Epithelial cell of esophagus (primary cell): ENCODE results near the gene SEC61A1.

ENCODE experiments used
- DNase-seq: peaks from one replicate; pipeline ENCODE4 v3.0.0; 2010; ENCODE audit warnings: low read depth
- H3K4me3 ChIP-seq: 2 replicates; pipeline ENCODE4 v1.5.1; 2011; ENCODE audit warnings: mild to moderate bottlenecking, low read length, control low read depth
- TF ChIP-seq, protein P1 (sequence below): IDR thresholded peaks from 2 replicates; pipeline ENCODE4 v1.5.1; 2011; ENCODE audit warnings: low read depth, mild to moderate bottlenecking, low read length, control low read depth, inconsistent platforms; ENCODE audit not compliant: insufficient read depth; ENCODE audit errors: missing control alignments

The SEC61A1 gene

DNA sequence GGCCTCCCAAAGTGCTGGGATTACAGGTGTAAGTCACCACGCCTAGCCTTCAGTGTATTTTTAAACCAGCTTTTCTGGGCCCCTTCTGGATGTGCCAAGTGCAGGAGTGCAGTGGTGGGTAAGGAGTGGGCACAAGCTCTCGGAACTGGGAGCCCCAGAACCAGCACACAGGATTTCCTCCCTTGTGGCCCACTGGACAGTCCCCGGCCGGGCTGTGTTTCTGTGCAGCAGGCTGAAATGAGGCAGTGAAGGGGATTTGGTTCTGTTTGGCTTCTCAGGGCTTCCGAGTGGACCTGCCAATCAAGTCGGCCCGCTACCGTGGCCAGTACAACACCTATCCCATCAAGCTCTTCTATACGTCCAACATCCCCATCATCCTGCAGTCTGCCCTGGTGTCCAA lies 14.4 kb downstream of the SEC61A1 start:
- DNase-seq: no peak
- TF ChIP-seq, protein P1, sequence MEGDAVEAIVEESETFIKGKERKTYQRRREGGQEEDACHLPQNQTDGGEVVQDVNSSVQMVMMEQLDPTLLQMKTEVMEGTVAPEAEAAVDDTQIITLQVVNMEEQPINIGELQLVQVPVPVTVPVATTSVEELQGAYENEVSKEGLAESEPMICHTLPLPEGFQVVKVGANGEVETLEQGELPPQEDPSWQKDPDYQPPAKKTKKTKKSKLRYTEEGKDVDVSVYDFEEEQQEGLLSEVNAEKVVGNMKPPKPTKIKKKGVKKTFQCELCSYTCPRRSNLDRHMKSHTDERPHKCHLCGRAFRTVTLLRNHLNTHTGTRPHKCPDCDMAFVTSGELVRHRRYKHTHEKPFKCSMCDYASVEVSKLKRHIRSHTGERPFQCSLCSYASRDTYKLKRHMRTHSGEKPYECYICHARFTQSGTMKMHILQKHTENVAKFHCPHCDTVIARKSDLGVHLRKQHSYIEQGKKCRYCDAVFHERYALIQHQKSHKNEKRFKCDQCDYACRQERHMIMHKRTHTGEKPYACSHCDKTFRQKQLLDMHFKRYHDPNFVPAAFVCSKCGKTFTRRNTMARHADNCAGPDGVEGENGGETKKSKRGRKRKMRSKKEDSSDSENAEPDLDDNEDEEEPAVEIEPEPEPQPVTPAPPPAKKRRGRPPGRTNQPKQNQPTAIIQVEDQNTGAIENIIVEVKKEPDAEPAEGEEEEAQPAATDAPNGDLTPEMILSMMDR: no peak
- no peak overlapping the region for H3K4me3 ChIP-seq

- H3K4me3 ChIP-seq: no peak overlapping the region
- TF ChIP-seq, protein P1: no peak
- DNase-seq: no peak
Measured at GRCh38 chr3:128067489-128067888, 15.3 kb downstream of the SEC61A1 start.

GRCh38 chr3:128068156-128068620 lies 16.0 kb downstream of the SEC61A1 start:
- TF ChIP-seq, protein P1: peak; percentile 75
- DNase-seq: peak; percentile 55
- H3K4me3 ChIP-seq: no peak overlapping the region

DNA sequence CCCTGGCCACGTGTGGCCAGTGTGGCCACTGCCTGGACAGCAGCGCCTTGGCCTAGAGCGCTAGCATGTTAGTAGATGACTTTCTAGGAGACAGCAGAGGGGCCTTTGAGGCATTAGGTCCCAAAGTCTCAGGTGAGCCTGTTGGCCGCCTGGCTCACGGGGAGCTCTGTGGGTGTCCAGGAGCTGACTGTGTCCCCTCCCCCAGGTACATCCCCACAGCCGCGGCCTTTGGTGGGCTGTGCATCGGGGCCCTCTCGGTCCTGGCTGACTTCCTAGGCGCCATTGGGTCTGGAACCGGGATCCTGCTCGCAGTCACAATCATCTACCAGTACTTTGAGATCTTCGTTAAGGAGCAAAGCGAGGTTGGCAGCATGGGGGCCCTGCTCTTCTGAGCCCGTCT lies 17.0 kb downstream of the SEC61A1 start:
- TF ChIP-seq, protein P1: no peak
- no peak for DNase-seq
- no peak overlapping the region for H3K4me3 ChIP-seq

DNA sequence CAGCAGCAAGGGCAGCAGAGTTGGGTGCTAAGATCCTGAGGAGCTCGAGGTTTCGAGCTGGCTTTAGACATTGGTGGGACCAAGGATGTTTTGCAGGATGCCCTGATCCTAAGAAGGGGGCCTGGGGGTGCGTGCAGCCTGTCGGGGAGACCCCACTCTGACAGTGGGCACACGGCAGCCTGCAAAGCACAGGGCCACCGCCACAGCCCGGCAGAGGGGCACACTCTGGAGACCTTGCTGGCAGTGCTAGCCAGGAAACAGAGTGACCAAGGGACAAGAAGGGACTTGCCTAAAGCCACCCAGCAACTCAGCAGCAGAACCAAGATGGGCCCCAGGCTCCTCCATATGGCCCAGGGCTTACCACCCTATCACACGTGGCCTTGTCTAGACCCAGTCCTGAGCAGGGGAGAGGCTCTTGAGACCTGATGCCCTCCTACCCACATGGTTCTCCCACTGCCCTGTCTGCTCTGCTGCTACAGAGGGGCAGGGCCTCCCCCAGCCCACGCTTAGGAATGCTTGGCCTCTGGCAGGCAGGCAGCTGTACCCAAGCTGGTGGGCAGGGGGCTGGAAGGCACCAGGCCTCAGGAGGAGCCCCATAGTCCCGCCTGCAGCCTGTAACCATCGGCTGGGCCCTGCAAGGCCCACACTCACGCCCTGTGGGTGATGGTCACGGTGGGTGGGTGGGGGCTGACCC lies 18.8 kb downstream of the SEC61A1 start:
- TF ChIP-seq, protein P1: no peak
- DNase-seq: no peak
- H3K4me3 ChIP-seq: no peak overlapping the region

GRCh38 chr3:128071771-128072453 lies 19.7 kb downstream of the SEC61A1 start:
- DNase-seq: no peak
- TF ChIP-seq, protein P1: no peak
- H3K4me3 ChIP-seq: no peak overlapping the region
